Left lung (tissue), 10 donors: ENCODE measurements around the gene RASA3. TPM values are rescaled to one million over a fixed set of nuclear protein-coding genes. Genes with fewer than 3 reads are reported as not detected.
"Not testable (repeated sequence)": the region's sequence is repeated elsewhere in the genome, so short reads cannot be mapped to it uniquely, and the experiment has no call there.

Experiments used
- ATAC-seq: fragments of 200-7000 bp; cut with Tn5 transposase; one replicate; pipeline ENCODE4 v1.9.1; 2020; ENCODE audit warnings: moderate library complexity
- DNase-seq, 4 donors: peaks; one replicate each; pipeline ENCODE4 v3.0.0-alpha.2; 2013 to 2020
- H3K27ac ChIP-seq, 2 donors: fragments of 200-600 bp; sonication (generic) in 1 of 2; one replicate each; pipeline versions ENCODE4 v1.5.0 to v1.8.0; 2020 to 2021
- H3K27me3 ChIP-seq, 2 donors: fragments of 200-600 bp; sonication (generic) in 1 of 2; one replicate each; pipeline versions ENCODE4 v1.5.0 to v1.8.0; 2020 to 2021
- H3K36me3 ChIP-seq, 2 donors: fragments of 200-600 bp; sonication (generic) in 1 of 2; one replicate each; pipeline versions ENCODE4 v1.5.0 to v1.8.0; 2020 to 2021
- H3K4me1 ChIP-seq, 2 donors: fragments of 200-600 bp; one replicate each; pipeline ENCODE4 v1.8.0; 2021
- H3K4me3 ChIP-seq, 2 donors: fragments of 200-600 bp; sonication (generic) in 1 of 2; one replicate each; pipeline versions ENCODE4 v1.5.0 to v1.8.0; 2020 to 2021; ENCODE audit warnings: mild to moderate bottlenecking in 1 of 2
- H3K9me3 ChIP-seq, 2 donors: fragments of 200-600 bp; sonication (generic) in 1 of 2; one replicate each; pipeline versions ENCODE4 v1.5.0 to v1.8.0; 2020 to 2021
- intact Hi-C, 2 donors: fragments of 100-400 bp; cut with DNase I; formaldehyde crosslinking; loops; one replicate each; pipeline versions ENCODE4 v1.11.2 to v1.14.2; 2022
- polyA plus RNA-seq, 6 donors: library from polyadenylated mRNA; unstranded; fragments of 120-200 nt; gene quantifications; one replicate each; pipeline ENCODE4 v1.2.1, GENCODE V29; 2013; ENCODE audit not compliant: insufficient read length in 6 of 6
- total RNA-seq, 2 donors: library from RNA; stranded (reverse); fragmentation: NEBNext Ultra II Directional; extraction: Animal tissue kit (Norgen Biotek cat#: 25700); gene quantifications; one replicate each; pipeline ENCODE4 v1.2.1, GENCODE V29; 2021
- TF ChIP-seq, protein P1 (sequence below), 2 donors: fragments of 200-600 bp; sonication (generic) in 1 of 2; IDR thresholded peaks; one replicate each; pipeline versions ENCODE4 v1.5.0 to v1.8.0; 2021; ENCODE audit warnings: antibody characterized with exemption in 2 of 2
- donor health status: DM: no; HTN: yes; CAD: no.
- donor health status: DM: no; HTN: no; CAD: no.

The RASA3 gene
- total and polyA plus RNA-seq, 8 donors: 11.4 to 22.2 (median 12.7) TPM

DNA sequence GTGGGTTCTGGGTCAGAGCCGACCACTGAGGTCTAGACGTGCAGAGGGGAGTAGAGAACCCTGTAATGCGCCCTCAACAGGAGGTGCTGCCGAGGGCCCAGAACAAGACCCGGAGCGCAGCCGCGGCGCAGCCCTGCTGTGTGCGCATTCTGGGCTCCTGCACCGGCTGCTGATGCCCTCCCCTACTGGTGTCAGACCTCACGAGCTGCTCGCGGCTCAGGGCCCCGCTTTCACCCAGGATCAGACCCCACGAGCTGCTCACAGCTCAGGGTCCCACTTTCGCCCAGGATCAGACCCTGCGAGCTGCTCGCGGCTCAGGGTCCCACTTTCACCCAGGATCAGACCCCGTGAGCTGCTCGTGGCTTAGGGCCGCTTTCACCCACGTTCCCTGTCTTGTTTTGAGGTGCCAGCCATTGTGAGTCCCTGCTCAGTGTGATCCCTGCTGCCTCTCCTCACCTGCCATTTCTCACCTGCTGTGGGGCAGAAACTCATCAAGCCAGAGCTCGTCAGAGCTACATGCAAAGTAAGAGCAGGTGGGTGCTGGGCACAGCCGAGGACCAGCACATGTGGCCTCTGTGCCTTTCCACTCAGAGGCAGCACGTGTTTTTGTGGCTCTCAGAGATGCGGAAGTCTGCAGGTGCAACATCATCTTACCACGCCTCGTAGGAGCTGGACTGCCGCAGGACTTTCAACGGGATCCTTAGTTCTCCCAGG is 111.5 kb downstream of the RASA3 start:
- H3K36me3 ChIP-seq: peaks cover 0 to 90% of the 10 kb centered on the region in 2 donors
- H3K4me3 ChIP-seq: no peak overlapping the region
- TF ChIP-seq, protein P1, sequence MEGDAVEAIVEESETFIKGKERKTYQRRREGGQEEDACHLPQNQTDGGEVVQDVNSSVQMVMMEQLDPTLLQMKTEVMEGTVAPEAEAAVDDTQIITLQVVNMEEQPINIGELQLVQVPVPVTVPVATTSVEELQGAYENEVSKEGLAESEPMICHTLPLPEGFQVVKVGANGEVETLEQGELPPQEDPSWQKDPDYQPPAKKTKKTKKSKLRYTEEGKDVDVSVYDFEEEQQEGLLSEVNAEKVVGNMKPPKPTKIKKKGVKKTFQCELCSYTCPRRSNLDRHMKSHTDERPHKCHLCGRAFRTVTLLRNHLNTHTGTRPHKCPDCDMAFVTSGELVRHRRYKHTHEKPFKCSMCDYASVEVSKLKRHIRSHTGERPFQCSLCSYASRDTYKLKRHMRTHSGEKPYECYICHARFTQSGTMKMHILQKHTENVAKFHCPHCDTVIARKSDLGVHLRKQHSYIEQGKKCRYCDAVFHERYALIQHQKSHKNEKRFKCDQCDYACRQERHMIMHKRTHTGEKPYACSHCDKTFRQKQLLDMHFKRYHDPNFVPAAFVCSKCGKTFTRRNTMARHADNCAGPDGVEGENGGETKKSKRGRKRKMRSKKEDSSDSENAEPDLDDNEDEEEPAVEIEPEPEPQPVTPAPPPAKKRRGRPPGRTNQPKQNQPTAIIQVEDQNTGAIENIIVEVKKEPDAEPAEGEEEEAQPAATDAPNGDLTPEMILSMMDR (IDR thresholded peaks at IDR 0.05): no peak
- DNase-seq (peak in 1 of 4 donors; percentile 69), ATAC-seq (no peak)
- H3K4me1 ChIP-seq: peaks cover under 1 to 1% of the 10 kb centered on the region in 2 donors
- H3K9me3 ChIP-seq: no peaks in the 10 kb centered on the region
- intact Hi-C loops: no loop called here
- H3K27me3 ChIP-seq: no peaks in the 10 kb centered on the region
- no peak overlapping the region for H3K27ac ChIP-seq

- H3K27me3 ChIP-seq, H3K4me1 ChIP-seq, H3K27ac ChIP-seq, intact Hi-C loops, H3K9me3 ChIP-seq, ATAC-seq, DNase-seq, H3K4me3 ChIP-seq: not testable (repeated sequence)
- peaks cover 0 to 92% of the 10 kb centered on the region in 2 donors for H3K36me3 ChIP-seq
Observed at GRCh38 chr13:114020134-114020533, 112.3 kb downstream of the RASA3 start.

DNA sequence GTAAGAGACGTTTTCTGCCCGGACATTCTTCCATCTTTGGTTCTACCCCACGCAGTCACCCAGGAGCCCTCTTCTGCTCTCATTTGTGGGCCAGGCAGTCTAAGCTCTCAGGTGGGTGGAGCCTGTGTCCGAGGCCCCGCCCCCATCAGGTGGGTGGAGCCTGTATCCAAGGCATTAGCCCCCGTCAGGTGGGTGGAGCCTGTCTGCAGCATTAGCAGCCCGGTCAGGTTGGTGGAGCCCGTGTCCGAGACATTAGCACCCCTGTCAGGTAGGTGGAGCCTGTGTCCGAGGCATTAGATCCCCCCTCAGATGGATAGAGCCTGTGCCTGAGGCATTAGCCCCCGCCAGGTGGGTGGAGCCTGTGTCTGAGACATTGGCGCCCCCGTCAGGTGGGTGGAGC is 113.1 kb downstream of the RASA3 start:
- TF ChIP-seq, protein P1 (IDR thresholded peaks at IDR 0.05): no peak
- no peak for DNase-seq
- H3K27me3 ChIP-seq: no peaks in the 10 kb centered on the region
- ATAC-seq: no peak
- H3K4me3 ChIP-seq: no peak overlapping the region
- H3K9me3 ChIP-seq: no peaks in the 10 kb centered on the region
- intact Hi-C loops: no loop called here
- H3K27ac ChIP-seq: no peak overlapping the region
- peaks cover 0 to 7% of the 10 kb centered on the region in 2 donors for H3K4me1 ChIP-seq
- H3K36me3 ChIP-seq: peaks cover 0 to 92% of the 10 kb centered on the region in 2 donors

- Histone ChIP-seq H3K9me3 (no peaks in the 10 kb centered on the region), H3K4me1 (peaks cover 0 to 7% of the 10 kb centered on the region in 2 donors), H3K36me3 (peaks cover 0 to 88% of the 10 kb centered on the region in 2 donors), H3K4me3 (no peak overlapping the region), H3K27me3 (no peaks in the 10 kb centered on the region), H3K27ac (no peak overlapping the region)
- TF ChIP-seq, protein P1 (IDR thresholded peaks at IDR 0.05): no peak
- intact Hi-C loops: no loop called here
- DNase-seq (peak in 1 of 4 donors; percentile 58), ATAC-seq (no peak)
Observed at GRCh38 chr13:114018461-114019055, 113.9 kb downstream of the RASA3 start.

DNA sequence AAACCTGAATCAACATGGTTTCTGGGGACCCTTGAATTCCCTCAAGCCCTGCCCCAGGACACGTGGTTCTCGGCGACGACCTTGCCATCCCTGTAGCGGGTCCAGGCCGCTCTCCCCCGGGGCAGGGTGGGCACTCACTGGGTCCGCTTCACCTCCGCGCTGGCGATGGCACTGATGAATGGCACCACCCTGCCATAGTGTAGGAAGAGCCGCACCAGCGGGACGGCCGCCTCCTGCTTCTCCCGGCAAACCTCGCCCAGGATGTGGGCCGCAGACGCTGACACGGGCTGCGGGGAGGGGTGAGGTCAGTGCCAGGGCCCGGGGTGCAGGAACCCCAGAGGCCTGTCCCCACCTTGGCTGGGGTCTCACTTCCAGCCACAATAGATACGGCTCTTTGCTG is 114.5 kb downstream of the RASA3 start:
- Histone ChIP-seq H3K27me3 (no peaks in the 10 kb centered on the region), H3K9me3 (no peaks in the 10 kb centered on the region), H3K4me3 (no peak overlapping the region), H3K36me3 (peaks cover 0 to 87% of the 10 kb centered on the region in 2 donors), H3K27ac (no peak overlapping the region), H3K4me1 (peaks cover 0 to 7% of the 10 kb centered on the region in 2 donors)
- DNase-seq (peak in 1 of 4 donors; percentile 74), ATAC-seq (no peak)
- intact Hi-C loops: no loop called here
- TF ChIP-seq, protein P1 (IDR thresholded peaks at IDR 0.05): no peak
